Stimulated activated CD8-positive, alpha-beta memory T cell treated with anti-CD3 and anti-CD28 coated beads, Interleukin-4, amount 100 ng/mL, for 24 hours (primary cell): ENCODE results near the gene MAPK9.
"Not testable (repeated sequence)": the region's sequence is repeated elsewhere in the genome, so short reads cannot be mapped to it uniquely, and the experiment has no call there.

Source experiments
- DNase-seq: peaks from one replicate; pipeline ENCODE4 v3.0.0-alpha.2; 2020; ENCODE audit warnings: low read depth

Gene MAPK9

GRCh38 chr5:180326989-180327565, 35.2 kb upstream of the MAPK9 start:
- no peak for DNase-seq

GRCh38 chr5:180324601-180324950, 32.7 kb upstream of the MAPK9 start:
- DNase-seq = no peak

GRCh38 chr5:180323941-180324600, 32.2 kb upstream of the MAPK9 start:
- no peak for DNase-seq

- no peak for DNase-seq
Observed at GRCh38 chr5:180323160-180323559, 31.3 kb upstream of the MAPK9 start.

GRCh38 chr5:180318456-180319089, 26.7 kb upstream of the MAPK9 start:
- no peak for DNase-seq

- no peak for DNase-seq
Observed at GRCh38 chr5:180316586-180316985, 24.7 kb upstream of the MAPK9 start.

- peak; percentile 69 for DNase-seq
Observed at GRCh38 chr5:180315762-180316212, 23.9 kb upstream of the MAPK9 start.

- DNase-seq = no peak
Observed at GRCh38 chr5:180313677-180314505, 22.0 kb upstream of the MAPK9 start.

- no peak for DNase-seq
Observed at GRCh38 chr5:180311216-180311615, 19.3 kb upstream of the MAPK9 start.

- DNase-seq = no peak
Observed at GRCh38 chr5:180306796-180307195, 14.9 kb upstream of the MAPK9 start.

GRCh38 chr5:180305481-180305880, 13.6 kb upstream of the MAPK9 start:
- no peak for DNase-seq

- no peak for DNase-seq
Observed at GRCh38 chr5:180304431-180305375, 12.8 kb upstream of the MAPK9 start.

- no peak for DNase-seq
Observed at GRCh38 chr5:180304016-180304292, 12.1 kb upstream of the MAPK9 start.

- no peak for DNase-seq
Observed at GRCh38 chr5:180303226-180304015, 11.5 kb upstream of the MAPK9 start.

- DNase-seq = no peak
Observed at GRCh38 chr5:180302256-180302655, 10.4 kb upstream of the MAPK9 start.

GRCh38 chr5:180301253-180301652, 9.4 kb upstream of the MAPK9 start:
- DNase-seq = no peak

GRCh38 chr5:180299526-180299925, 7.6 kb upstream of the MAPK9 start:
- DNase-seq = no peak

GRCh38 chr5:180299014-180299413, 7.1 kb upstream of the MAPK9 start:
- not testable (repeated sequence) for DNase-seq

- DNase-seq = no peak
Observed at GRCh38 chr5:180297587-180298282, 5.9 kb upstream of the MAPK9 start.

- no peak for DNase-seq
Observed at GRCh38 chr5:180296771-180297170, 4.9 kb upstream of the MAPK9 start.
